ENCODE results near the gene AVEN. TPM values are rescaled to one million over a fixed set of nuclear protein-coding genes. Genes with fewer than 3 reads are reported as not detected.

The AVEN gene
- total RNA-seq, 1 donor from 2014 or later: 27.3 TPM

DNA sequence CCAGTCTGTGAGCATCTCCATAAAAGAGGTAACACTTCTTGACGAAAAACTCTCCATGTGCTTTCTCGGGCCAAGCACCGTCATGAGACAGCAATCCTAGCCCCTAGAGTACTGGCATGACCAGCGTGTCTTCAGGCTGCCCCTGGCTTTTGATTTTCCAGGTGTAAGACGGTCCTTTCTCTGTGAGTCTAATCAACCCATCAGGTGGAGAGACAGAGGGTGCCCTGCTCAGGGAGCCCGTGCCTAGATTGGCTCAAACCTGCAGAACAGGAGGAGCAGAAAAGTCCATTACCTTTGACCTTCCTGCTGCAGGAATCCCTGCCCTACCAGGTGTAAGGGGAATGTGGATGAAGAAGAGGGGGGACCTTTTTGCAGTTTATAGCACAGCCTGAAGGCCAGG is 180.2 kb downstream of the AVEN start:
- DNase-seq (ENCODE audit: low spot score): no peak
- Mint-ChIP-seq H3K4me1 (ENCODE audit: low read depth) (peaks cover 14% of the 10 kb centered on the region), H3K4me3 (ENCODE audit: unreplicated experiment) (no peak overlapping the region), H3K27me3 (ENCODE audit: low read depth) (no peaks in the 10 kb centered on the region), H3K27ac (ENCODE audit: unreplicated experiment) (no peak overlapping the region), H3K36me3 (ENCODE audit: low read depth) (peaks cover 4% of the 10 kb centered on the region), H3K9me3 (ENCODE audit: low read depth) (no peaks in the 10 kb centered on the region)
- TF ChIP-seq, protein P1, sequence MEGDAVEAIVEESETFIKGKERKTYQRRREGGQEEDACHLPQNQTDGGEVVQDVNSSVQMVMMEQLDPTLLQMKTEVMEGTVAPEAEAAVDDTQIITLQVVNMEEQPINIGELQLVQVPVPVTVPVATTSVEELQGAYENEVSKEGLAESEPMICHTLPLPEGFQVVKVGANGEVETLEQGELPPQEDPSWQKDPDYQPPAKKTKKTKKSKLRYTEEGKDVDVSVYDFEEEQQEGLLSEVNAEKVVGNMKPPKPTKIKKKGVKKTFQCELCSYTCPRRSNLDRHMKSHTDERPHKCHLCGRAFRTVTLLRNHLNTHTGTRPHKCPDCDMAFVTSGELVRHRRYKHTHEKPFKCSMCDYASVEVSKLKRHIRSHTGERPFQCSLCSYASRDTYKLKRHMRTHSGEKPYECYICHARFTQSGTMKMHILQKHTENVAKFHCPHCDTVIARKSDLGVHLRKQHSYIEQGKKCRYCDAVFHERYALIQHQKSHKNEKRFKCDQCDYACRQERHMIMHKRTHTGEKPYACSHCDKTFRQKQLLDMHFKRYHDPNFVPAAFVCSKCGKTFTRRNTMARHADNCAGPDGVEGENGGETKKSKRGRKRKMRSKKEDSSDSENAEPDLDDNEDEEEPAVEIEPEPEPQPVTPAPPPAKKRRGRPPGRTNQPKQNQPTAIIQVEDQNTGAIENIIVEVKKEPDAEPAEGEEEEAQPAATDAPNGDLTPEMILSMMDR (IDR thresholded peaks at IDR 0.05): no peak

DNA sequence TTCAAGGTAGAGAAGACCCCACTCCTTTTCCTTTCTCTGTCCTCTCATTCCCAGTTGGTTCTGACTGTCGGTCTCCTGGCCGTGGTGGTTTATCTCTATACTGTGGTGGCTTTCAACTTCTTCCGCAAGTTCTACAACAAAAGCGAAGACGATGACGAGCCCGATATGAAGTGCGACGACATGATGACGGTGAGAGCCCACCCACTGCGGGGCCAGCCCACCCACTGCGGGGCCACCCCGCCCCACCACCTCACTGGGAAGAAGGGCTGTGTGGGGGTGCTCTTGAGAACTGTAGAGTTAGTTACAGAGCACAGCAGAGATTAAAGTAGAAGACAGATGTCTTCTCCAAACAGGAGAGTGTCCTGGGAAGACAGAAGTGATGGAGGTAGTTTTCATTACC is 181.3 kb downstream of the AVEN start:
- DNase-seq (ENCODE audit: low spot score): no peak
- H3K4me3 Mint-ChIP-seq (ENCODE audit: unreplicated experiment): no peak overlapping the region

DNA sequence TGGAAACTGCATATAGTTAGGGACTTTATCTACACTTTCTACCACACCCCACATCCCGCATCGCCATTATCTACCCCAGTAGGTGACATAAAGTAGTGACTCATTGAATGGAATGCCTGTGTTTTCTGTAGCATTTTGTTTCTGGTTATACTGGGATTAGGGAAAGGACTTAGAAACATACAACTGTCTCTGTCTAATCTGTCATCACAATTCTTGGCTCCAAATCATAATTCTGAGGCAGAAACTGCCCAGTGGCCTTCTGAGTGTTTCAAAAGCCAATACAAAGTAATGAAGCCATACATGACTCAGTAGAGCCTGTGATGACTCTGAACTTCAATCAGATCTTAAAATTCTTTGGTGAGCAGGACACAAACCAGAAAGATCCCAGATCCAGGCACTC is 186.4 kb downstream of the AVEN start:
- no peaks in the 10 kb centered on the region for H3K9me3 Mint-ChIP-seq (ENCODE audit: low read depth)
- H3K27ac Mint-ChIP-seq (ENCODE audit: unreplicated experiment): peak overlapping the region; percentile 28
- H3K36me3 Mint-ChIP-seq (ENCODE audit: low read depth): no peaks in the 10 kb centered on the region
- peaks cover 10% of the 10 kb centered on the region for H3K4me1 Mint-ChIP-seq (ENCODE audit: low read depth)
- no peak for DNase-seq (ENCODE audit: low spot score)
- TF ChIP-seq, protein P1 (IDR thresholded peaks at IDR 0.05): no peak
- H3K4me3 Mint-ChIP-seq (ENCODE audit: unreplicated experiment): no peak overlapping the region
- H3K27me3 Mint-ChIP-seq (ENCODE audit: low read depth): no peaks in the 10 kb centered on the region

More for the DNA sequence above, 181.3 kb downstream of the AVEN start:
- Mint-ChIP-seq H3K4me1 (ENCODE audit: low read depth) (peaks cover 18% of the 10 kb centered on the region), H3K27me3 (ENCODE audit: low read depth) (no peaks in the 10 kb centered on the region), H3K9me3 (ENCODE audit: low read depth) (no peaks in the 10 kb centered on the region), H3K27ac (ENCODE audit: unreplicated experiment) (no peak overlapping the region), H3K36me3 (ENCODE audit: low read depth) (peaks cover 3% of the 10 kb centered on the region)
- TF ChIP-seq, protein P1 (IDR thresholded peaks at IDR 0.05): no peak

DNA sequence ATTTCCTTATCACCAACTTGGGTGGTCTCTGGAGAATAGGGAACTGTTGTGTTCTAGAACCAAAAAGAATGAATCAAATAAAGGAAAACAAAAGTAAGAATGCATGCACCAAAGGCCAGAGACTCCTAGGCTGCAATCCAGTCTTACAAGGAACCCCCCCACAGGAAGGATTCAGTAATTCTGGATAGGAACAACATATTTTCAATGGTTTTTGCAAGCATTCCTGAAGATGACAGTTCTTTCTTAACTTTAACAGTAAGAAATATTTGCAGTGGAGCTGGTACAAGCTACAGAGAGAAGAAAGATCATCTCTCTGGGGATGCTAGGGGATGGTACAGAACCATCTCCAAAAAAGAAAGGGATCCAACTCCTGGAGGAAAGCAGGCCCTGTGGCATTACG is 186.9 kb downstream of the AVEN start:
- Mint-ChIP-seq H3K9me3 (ENCODE audit: low read depth) (no peaks in the 10 kb centered on the region), H3K27me3 (ENCODE audit: low read depth) (no peaks in the 10 kb centered on the region), H3K4me1 (ENCODE audit: low read depth) (peaks cover 10% of the 10 kb centered on the region), H3K27ac (ENCODE audit: unreplicated experiment) (no peak overlapping the region), H3K4me3 (ENCODE audit: unreplicated experiment) (no peak overlapping the region), H3K36me3 (ENCODE audit: low read depth) (no peaks in the 10 kb centered on the region)
- TF ChIP-seq, protein P1 (IDR thresholded peaks at IDR 0.05): no peak
- no peak for DNase-seq (ENCODE audit: low spot score)

DNA sequence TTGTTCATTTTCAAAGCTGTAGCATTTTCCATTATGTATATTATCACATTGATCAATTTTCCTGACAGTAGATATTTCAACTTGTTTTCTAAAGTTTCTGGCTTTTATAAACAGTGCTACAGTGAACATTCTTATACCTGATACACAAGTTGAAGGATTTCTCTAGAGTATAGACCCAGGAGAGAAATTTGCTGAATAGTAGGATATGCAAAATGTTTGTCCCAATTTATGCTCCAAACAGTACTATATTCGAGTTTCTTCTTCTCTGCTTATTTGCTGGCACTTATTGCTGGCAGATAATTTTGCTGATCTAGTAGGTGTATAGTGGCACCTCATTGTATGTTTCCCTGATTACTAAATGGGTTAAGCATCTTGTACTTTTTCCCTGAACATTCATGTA is 187.9 kb downstream of the AVEN start:
- Mint-ChIP-seq H3K9me3 (ENCODE audit: low read depth) (no peaks in the 10 kb centered on the region), H3K27me3 (ENCODE audit: low read depth) (no peaks in the 10 kb centered on the region), H3K4me1 (ENCODE audit: low read depth) (peaks cover 10% of the 10 kb centered on the region), H3K36me3 (ENCODE audit: low read depth) (no peaks in the 10 kb centered on the region), H3K4me3 (ENCODE audit: unreplicated experiment) (no peak overlapping the region), H3K27ac (ENCODE audit: unreplicated experiment) (no peak overlapping the region)
- no peak for DNase-seq (ENCODE audit: low spot score)
- TF ChIP-seq, protein P1 (IDR thresholded peaks at IDR 0.05): no peak
